H9 (cell line): ENCODE measurements around the gene TSPOAP1. TPM values are rescaled to one million over a fixed set of nuclear protein-coding genes. Genes with fewer than 3 reads are reported as not detected.
A peak's percentile ranks its signal among the peaks of the same experiment; 100 is the strongest.

ENCODE experiments used
- DNase-seq: peaks from one replicate; pipeline ENCODE4 v3.0.0-alpha.2; 2017
- H2AFZ ChIP-seq: one replicate; pipeline ENCODE4 v1.6.1; 2013; ENCODE audit warnings: mild to moderate bottlenecking, low read length, control low read depth, moderate library complexity
- H2AK5ac ChIP-seq: 2 replicates; pipeline ENCODE4 v1.6.1; 2013; ENCODE audit warnings: low read length, control low read depth, mixed read lengths; ENCODE audit not compliant: insufficient read length
- H2BK120ac ChIP-seq: one replicate; pipeline ENCODE4 v1.6.1; 2013; ENCODE audit warnings: low read depth, mild to moderate bottlenecking, low read length, control low read depth, inconsistent platforms; ENCODE audit not compliant: poor library complexity, severe bottlenecking
- H2BK12ac ChIP-seq: 2 replicates; pipeline ENCODE4 v1.6.1; 2013; ENCODE audit warnings: low read length, control low read depth, mixed read lengths, low read depth; ENCODE audit not compliant: insufficient read length
- H2BK15ac ChIP-seq: 2 replicates; pipeline ENCODE4 v1.6.1; 2013; ENCODE audit warnings: low read depth, low read length, control low read depth
- H2BK20ac ChIP-seq: one replicate; pipeline ENCODE4 v1.6.1; 2013; ENCODE audit warnings: low read depth, mild to moderate bottlenecking, low read length, control low read depth, inconsistent platforms; ENCODE audit not compliant: poor library complexity, severe bottlenecking
- H2BK5ac ChIP-seq: 2 replicates; pipeline ENCODE4 v1.6.1; 2013; ENCODE audit warnings: low read length, control low read depth, mixed read lengths; ENCODE audit not compliant: insufficient read length
- H3K14ac ChIP-seq: 2 replicates; pipeline ENCODE4 v1.6.1; 2013; ENCODE audit warnings: low read length, control low read depth; ENCODE audit not compliant: insufficient read depth
- H3K18ac ChIP-seq: 2 replicates; pipeline ENCODE4 v1.6.1; 2013; ENCODE audit warnings: low read depth, mild to moderate bottlenecking, mixed read lengths, low read length, control low read depth; ENCODE audit not compliant: insufficient read length
- H3K23ac ChIP-seq: 2 replicates; pipeline ENCODE4 v1.6.1; 2013; ENCODE audit warnings: low read length, control low read depth, mixed read lengths, low read depth; ENCODE audit not compliant: insufficient read length
- H3K23me2 ChIP-seq: 2 replicates; pipeline ENCODE4 v1.6.1; 2013; ENCODE audit warnings: low read depth, mild to moderate bottlenecking, mixed read lengths, low read length, control low read depth; ENCODE audit not compliant: insufficient read length, poor library complexity, severe bottlenecking
- H3K27ac ChIP-seq: 2 replicates; pipeline ENCODE4 v1.5.1; 2013; ENCODE audit warnings: low read length, control low read depth, mixed read lengths, low read depth; ENCODE audit not compliant: insufficient read length
- H3K27me3 ChIP-seq: 2 replicates; pipeline ENCODE4 v1.6.1; 2013; ENCODE audit warnings: low read length, control low read depth, inconsistent platforms; ENCODE audit not compliant: insufficient read depth
- H3K4ac ChIP-seq: 2 replicates; pipeline ENCODE4 v1.6.1; 2013; ENCODE audit warnings: low read depth, mild to moderate bottlenecking, control low read depth, inconsistent platforms, low read length, moderate library complexity
- H3K4me1 ChIP-seq: 2 replicates; pipeline ENCODE4 v1.6.1; 2013; ENCODE audit warnings: low read length, control low read depth, inconsistent platforms; ENCODE audit not compliant: insufficient read depth
- H3K4me2 ChIP-seq: 2 replicates; pipeline ENCODE4 v1.6.1; 2013; ENCODE audit warnings: low read length, control low read depth, mixed read lengths; ENCODE audit not compliant: insufficient read length, insufficient read depth
- H3K56ac ChIP-seq: 2 replicates; pipeline ENCODE4 v1.6.1; 2013; ENCODE audit warnings: low read depth, mild to moderate bottlenecking, mixed read lengths, low read length, control low read depth; ENCODE audit not compliant: insufficient read length
- H3K79me1 ChIP-seq: 2 replicates; pipeline ENCODE4 v1.6.1; 2013; ENCODE audit warnings: low read depth, mild to moderate bottlenecking, moderate library complexity, low read length, control low read depth, inconsistent platforms; ENCODE audit not compliant: insufficient read depth, poor library complexity, severe bottlenecking
- H3K79me2 ChIP-seq: 2 replicates; pipeline ENCODE4 v1.6.1; 2013; ENCODE audit warnings: low read length, control low read depth, inconsistent platforms; ENCODE audit not compliant: insufficient read depth
- H3K9ac ChIP-seq: 2 replicates; pipeline ENCODE4 v1.6.1; 2013; ENCODE audit warnings: low read length, control low read depth, mixed read lengths; ENCODE audit not compliant: insufficient read length; ENCODE audit errors: extremely low read depth
- H3K9me3 ChIP-seq: one replicate; pipeline ENCODE4 v1.6.1; 2013; ENCODE audit warnings: low read depth, low read length, inconsistent platforms; ENCODE audit not compliant: control insufficient read depth
- H3T11ph ChIP-seq: one replicate; pipeline ENCODE4 v1.6.1; 2013; ENCODE audit warnings: mild to moderate bottlenecking, low read length, control low read depth, inconsistent platforms
- H4K20me1 ChIP-seq: one replicate; pipeline ENCODE4 v1.6.1; 2013; ENCODE audit not compliant: control insufficient read depth, insufficient read length, insufficient read depth
- H4K5ac ChIP-seq: 2 replicates; pipeline ENCODE4 v1.6.1; 2013; ENCODE audit warnings: low read depth, mild to moderate bottlenecking, mixed read lengths, low read length, control low read depth; ENCODE audit not compliant: insufficient read length
- H4K8ac ChIP-seq: replicated peaks from 2 replicates; pipeline ENCODE4 v1.6.1; 2013; ENCODE audit warnings: low read length, control low read depth, mixed read lengths, low read depth; ENCODE audit not compliant: insufficient read length
- H4K91ac ChIP-seq: 2 replicates; pipeline ENCODE4 v1.6.1; 2013; ENCODE audit warnings: low read depth, mild to moderate bottlenecking, moderate library complexity, mixed read lengths, low read length, control low read depth; ENCODE audit not compliant: insufficient read length
- H3K27ac Mint-ChIP-seq, 3 experiments: 2 replicates in 2 of 3; 3 replicates in 1 of 3; pipeline ENCODE4 v1.8.0; 2020 to 2021; ENCODE audit warnings: mixed read lengths in 3 of 3, mild to moderate bottlenecking in 1 of 3, moderate library complexity in 1 of 3
- H3K27me3 Mint-ChIP-seq: 2 replicates; pipeline ENCODE4 v1.8.0; 2021; ENCODE audit warnings: low read depth, mild to moderate bottlenecking, moderate library complexity, mixed read lengths
- H3K36me3 Mint-ChIP-seq, 3 experiments: 2 replicates in 2 of 3; 3 replicates in 1 of 3; pipeline ENCODE4 v1.8.0; 2020 to 2021; ENCODE audit warnings: low read depth in 3 of 3, mixed read lengths in 3 of 3; ENCODE audit not compliant: insufficient read depth in 1 of 3
- H3K4me1 Mint-ChIP-seq, 2 experiments: 2 replicates each; pipeline ENCODE4 v1.8.0; 2020; ENCODE audit warnings: mixed read lengths in 2 of 2
- H3K4me3 Mint-ChIP-seq, 2 experiments: 2 replicates in 1 of 2; 3 replicates in 1 of 2; pipeline ENCODE4 v1.8.0; 2020 to 2021; ENCODE audit warnings: mild to moderate bottlenecking in 2 of 2, mixed read lengths in 2 of 2, moderate library complexity in 1 of 2
- H3K9me3 Mint-ChIP-seq, 2 experiments: 2 replicates in 1 of 2; 3 replicates in 1 of 2; pipeline ENCODE4 v1.8.0; 2020; ENCODE audit warnings: mild to moderate bottlenecking in 2 of 2, mixed read lengths in 2 of 2, moderate library complexity in 1 of 2
- CTCF ChIP-seq: fragments of 200-600 bp; sonication (generic); conservative IDR thresholded peaks from 3 replicates; pipeline ENCODE4 v1.8.0; 2021; ENCODE audit warnings: antibody characterized with exemption, mild to moderate bottlenecking
- WGBS: extraction: QIAGEN DNeasy Blood & Tissue Kit; methylation state at CpG from one replicate; pipeline ENCODE4 v1.1.7; 2013; ENCODE audit warnings: missing lambda C conversion rate, low lambda C conversion rate, mixed read lengths; ENCODE audit not compliant: insufficient read length; ENCODE audit errors: extremely low coverage; 5-methylcytosine and 5-hydroxymethylcytosine counted together
- total RNA-seq: library from RNA; stranded (reverse); gene quantifications from 2 replicates; pipeline ENCODE4 v1.2.1, GENCODE V29; 2021

The TSPOAP1 gene
- total RNA-seq, 1 experiment from 2014 or later = 17.3 TPM

GRCh38 chr17:58276423-58276822 is 52.2 kb downstream of the TSPOAP1 start:
- no peaks in the 10 kb centered on the region; a peak in 1 of 7 replicates for H3K36me3 Mint-ChIP-seq
- DNase-seq = no peak
- Histone ChIP-seq H3K4me2 (no peak overlapping the region), H2AK5ac (no peak overlapping the region), H2BK12ac (no peak overlapping the region), H4K8ac (no peak overlapping the region), H4K20me1 (no peaks in the 10 kb centered on the region), H2BK20ac (no peak overlapping the region), H3K23me2 (no peaks in the 10 kb centered on the region), H4K91ac (no peak overlapping the region), H3K9me3 (no peaks in the 10 kb centered on the region), H3K18ac (no peak overlapping the region), H3T11ph (no peak overlapping the region), H2BK120ac (no peak overlapping the region), H3K9ac (no peak overlapping the region), H3K4me1 (no peaks in the 10 kb centered on the region), H3K23ac (no peak overlapping the region), H3K27ac (no peak overlapping the region), H3K79me2 (no peaks in the 10 kb centered on the region), H3K56ac (no peak overlapping the region), H2BK15ac (no peak overlapping the region), H4K5ac (no peak overlapping the region), H3K79me1 (no peaks in the 10 kb centered on the region), H3K4ac (no peak overlapping the region), H3K27me3 (no peaks in the 10 kb centered on the region), H2AFZ (no peak overlapping the region), H2BK5ac (no peak overlapping the region), H3K14ac (no peak overlapping the region)
- no peaks in the 10 kb centered on the region for H3K9me3 Mint-ChIP-seq
- no peak overlapping the region for H3K4me3 Mint-ChIP-seq
- 0 out of 3 replicates have a peak, but pooled peaks have one; percentile 11 for TF ChIP-seq CTCF
- H3K4me1 Mint-ChIP-seq = peaks cover 4 to 6% of the 10 kb centered on the region in 2 experiments; a peak in 1 of 4 replicates
- WGBS = no CpG with 5 or more reads among the region's 2 CpGs
- H3K27me3 Mint-ChIP-seq = peaks cover 17% of the 10 kb centered on the region
- no peak overlapping the region; a peak in 1 of 7 replicates for H3K27ac Mint-ChIP-seq
